Measurements from ENCODE around the gene SLAMF7. TPM values are rescaled to one million over a fixed set of nuclear protein-coding genes. Genes with fewer than 3 reads are reported as not detected.

SLAMF7 gene
- total and polyA plus RNA-seq, 2 donors (not counting 3 experiments of a cell fraction or from before 2014, with no cell fraction given): not detected

DNA sequence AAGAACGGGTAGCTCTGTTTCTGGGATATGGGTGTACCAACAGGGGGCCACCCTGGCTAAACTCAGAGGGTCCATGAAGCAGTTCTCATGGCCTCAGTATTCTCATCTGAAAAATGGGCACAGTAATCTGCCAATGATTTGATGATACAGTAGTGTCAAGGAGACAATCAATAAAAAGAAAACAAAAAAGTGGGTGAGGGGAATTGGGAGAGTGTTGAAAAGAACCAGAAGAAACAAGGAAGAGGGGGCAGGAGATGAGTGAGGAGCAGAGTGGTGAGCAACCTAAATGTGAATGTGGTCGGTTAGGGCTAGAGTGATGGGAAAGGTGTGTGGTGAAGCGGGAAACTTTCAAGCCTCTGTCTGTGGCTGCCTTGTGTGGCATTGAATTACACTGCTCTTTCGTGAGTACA lies 2.0 kb downstream of the SLAMF7 start:
- CTCF ChIA-PET: no interaction called here
- H3K36me3 ChIP-seq (ENCODE audit: control insufficient read depth in 2 of 2, extremely low read depth in 1 of 2, insufficient read depth in 2 of 2, low read length in 2 of 2): no peaks in the 10 kb centered on the region
- dilution Hi-C loops (cut with MboI; ENCODE audit: extremely low pct_ligation_motif_present, low sequenced_read_pairs): no loop called here
- H3K9me1 ChIP-seq (replicated peaks; ENCODE audit: control insufficient read depth, extremely low read depth, insufficient read depth, low read length): no peaks in the 10 kb centered on the region
- POLR2A ChIA-PET: no interaction called here
- no peak for DNase-seq (ENCODE audit: low read depth, low spot score)
- intact Hi-C loops (cut with micrococcal nuclease): no loop called here
- no peaks in the 10 kb centered on the region for H3K4me1 ChIP-seq (ENCODE audit: control insufficient read depth, extremely low read depth, insufficient read depth, low read length)
- H3K4me3 ChIP-seq (replicated peaks in 1 of 3; ENCODE audit: insufficient read depth in 1 of 3, low read depth in 1 of 3, low read length in 3 of 3): no peak overlapping the region
- no peaks in the 10 kb centered on the region for H3K79me2 ChIP-seq (ENCODE audit: control insufficient read depth, insufficient read depth, low read length)
- no TSS peak for BruUV-seq (replicated peaks)
- no peaks in the 10 kb centered on the region for H4K20me1 ChIP-seq (replicated peaks; ENCODE audit: control insufficient read depth, extremely low read depth, insufficient read depth, low read length)
- no peaks in the 10 kb centered on the region for H3K9me3 ChIP-seq (replicated peaks; ENCODE audit: control insufficient read depth, insufficient read depth, low read length)
- no peak overlapping the region for H3K27ac ChIP-seq (ENCODE audit: insufficient read depth, low read depth, low read length)
- no peak overlapping the region for H3K9ac ChIP-seq (replicated peaks; ENCODE audit: extremely low read depth, insufficient read depth, low read length)
- peaks cover 0 to 2% of the 10 kb centered on the region in 2 experiments for H3K27me3 ChIP-seq (ENCODE audit: control insufficient read depth in 2 of 2, insufficient read depth in 2 of 2, low read length in 2 of 2)
- no peak overlapping the region for H3K4me2 ChIP-seq (ENCODE audit: insufficient read depth, low read length)
- no peak overlapping the region for H2AFZ ChIP-seq (ENCODE audit: low read depth, low read length)
- TF ChIP-seq CTCF (IDR thresholded peaks at IDR 0.05; ENCODE audit: extremely low read depth in 1 of 2, insufficient read depth in 1 of 2, low read depth in 1 of 2, low read length in 2 of 2): no peak
- no peak for TF ChIP-seq GATA2 (IDR thresholded peaks at IDR 0.05; ENCODE audit: insufficient read depth, insufficient read length, low read depth, low read length)
- TF ChIP-seq JUN (IDR thresholded peaks at IDR 0.05; ENCODE audit: borderline replicate concordance, insufficient read depth, insufficient read length, low read depth): no peak
- no peak for TF ChIP-seq POLR2AphosphoS5 (IDR thresholded peaks at IDR 0.05; ENCODE audit: insufficient read depth, low read depth, low read length)
- TF ChIP-seq FOS (IDR thresholded peaks at IDR 0.05; ENCODE audit: borderline replicate concordance, insufficient read depth, low read length): no peak
- no peak for TF ChIP-seq MYC (IDR thresholded peaks at IDR 0.05; ENCODE audit: low read depth, low read length)
- no peak for TF ChIP-seq EZH2 (IDR thresholded peaks at IDR 0.05; ENCODE audit: borderline replicate concordance, low read depth, low read length, severe bottlenecking)
- TF ChIP-seq POLR2A (IDR thresholded peaks at IDR 0.05; ENCODE audit: low read depth, low read length): no peak
- TF ChIP-seq, protein P1, sequence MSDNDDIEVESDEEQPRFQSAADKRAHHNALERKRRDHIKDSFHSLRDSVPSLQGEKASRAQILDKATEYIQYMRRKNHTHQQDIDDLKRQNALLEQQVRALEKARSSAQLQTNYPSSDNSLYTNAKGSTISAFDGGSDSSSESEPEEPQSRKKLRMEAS (IDR thresholded peaks at IDR 0.05; ENCODE audit: insufficient read depth, insufficient read length): no peak
- no peak for FAIRE-seq

All from endothelial cell of umbilical vein (primary cell).